Progenitor cell of endocrine pancreas (in vitro differentiated cells): ENCODE measurements around the gene MAST4. TPM values are rescaled to one million over a fixed set of nuclear protein-coding genes. Genes with fewer than 3 reads are reported as not detected.

Source experiments
- DNase-seq: peaks from one replicate; pipeline ENCODE4 v3.0.0; 2021; ENCODE audit warnings: low spot score; ENCODE audit not compliant: unreplicated experiment
- H3K27ac Mint-ChIP-seq: 2 replicates; pipeline ENCODE4 v1.8.0; 2021; ENCODE audit warnings: mild to moderate bottlenecking, moderate library complexity, mixed read lengths
- H3K27me3 Mint-ChIP-seq: 2 replicates; pipeline ENCODE4 v1.8.0; 2021; ENCODE audit warnings: mixed read lengths
- H3K36me3 Mint-ChIP-seq: 2 replicates; pipeline ENCODE4 v1.8.0; 2022; ENCODE audit warnings: mixed read lengths; ENCODE audit not compliant: insufficient read depth
- H3K4me1 Mint-ChIP-seq: 2 replicates; pipeline ENCODE4 v1.8.0; 2021; ENCODE audit warnings: low read depth, mixed read lengths
- H3K4me3 Mint-ChIP-seq: 2 replicates; pipeline ENCODE4 v1.8.0; 2021; ENCODE audit warnings: low read depth, mild to moderate bottlenecking, moderate library complexity, mixed read lengths
- H3K9me3 Mint-ChIP-seq: 2 replicates; pipeline ENCODE4 v1.8.0; 2021; ENCODE audit warnings: low read depth, mixed read lengths
- total RNA-seq: library from RNA; stranded (reverse); gene quantifications from 2 replicates; pipeline ENCODE4 v1.2.1, GENCODE V29; 2021
- TF ChIP-seq, protein P1 (sequence below): fragments of 200-600 bp; sonication (generic); IDR thresholded peaks from one replicate; pipeline ENCODE4 v1.5.0; 2021; ENCODE audit warnings: antibody characterized with exemption, mild to moderate bottlenecking; ENCODE audit not compliant: unreplicated experiment

MAST4 gene
- total RNA-seq, 1 donor from 2014 or later, result 45.3 TPM

DNA sequence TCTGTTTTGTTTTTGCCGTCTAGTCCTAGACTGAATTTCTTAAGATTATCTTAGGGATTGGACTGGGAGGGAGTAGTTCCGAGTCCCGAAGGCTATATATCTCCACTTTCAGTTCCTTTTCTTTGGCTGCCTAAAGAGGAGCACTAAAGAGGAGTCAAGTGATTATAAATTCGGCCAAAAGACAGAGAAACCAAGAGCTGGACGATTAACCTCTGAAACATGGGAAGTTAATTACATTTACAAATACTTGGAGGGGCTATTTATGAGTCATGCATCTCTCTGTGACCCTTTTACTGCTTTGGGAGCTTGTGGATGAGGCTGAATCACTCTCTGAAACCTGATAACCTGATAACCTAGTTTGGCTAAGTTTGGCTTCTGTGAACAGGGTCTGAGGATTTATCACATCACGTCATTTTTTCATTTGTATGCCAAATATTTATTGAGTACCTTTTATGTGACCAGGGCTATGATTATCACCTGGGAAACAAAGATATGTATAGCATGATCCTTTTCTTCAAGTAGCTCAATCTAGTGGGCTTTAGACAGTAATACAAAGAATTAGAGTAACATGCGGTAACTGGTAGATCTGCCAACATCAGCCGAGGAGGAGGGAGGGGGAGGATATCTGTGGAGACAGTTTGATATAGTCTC lies 419.5 kb downstream of the MAST4 start:
- TF ChIP-seq, protein P1, sequence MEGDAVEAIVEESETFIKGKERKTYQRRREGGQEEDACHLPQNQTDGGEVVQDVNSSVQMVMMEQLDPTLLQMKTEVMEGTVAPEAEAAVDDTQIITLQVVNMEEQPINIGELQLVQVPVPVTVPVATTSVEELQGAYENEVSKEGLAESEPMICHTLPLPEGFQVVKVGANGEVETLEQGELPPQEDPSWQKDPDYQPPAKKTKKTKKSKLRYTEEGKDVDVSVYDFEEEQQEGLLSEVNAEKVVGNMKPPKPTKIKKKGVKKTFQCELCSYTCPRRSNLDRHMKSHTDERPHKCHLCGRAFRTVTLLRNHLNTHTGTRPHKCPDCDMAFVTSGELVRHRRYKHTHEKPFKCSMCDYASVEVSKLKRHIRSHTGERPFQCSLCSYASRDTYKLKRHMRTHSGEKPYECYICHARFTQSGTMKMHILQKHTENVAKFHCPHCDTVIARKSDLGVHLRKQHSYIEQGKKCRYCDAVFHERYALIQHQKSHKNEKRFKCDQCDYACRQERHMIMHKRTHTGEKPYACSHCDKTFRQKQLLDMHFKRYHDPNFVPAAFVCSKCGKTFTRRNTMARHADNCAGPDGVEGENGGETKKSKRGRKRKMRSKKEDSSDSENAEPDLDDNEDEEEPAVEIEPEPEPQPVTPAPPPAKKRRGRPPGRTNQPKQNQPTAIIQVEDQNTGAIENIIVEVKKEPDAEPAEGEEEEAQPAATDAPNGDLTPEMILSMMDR, result no peak
- Mint-ChIP-seq H3K36me3 (no peaks in the 10 kb centered on the region), H3K27me3 (peaks cover 4% of the 10 kb centered on the region), H3K27ac (peak overlapping the region; percentile 76), H3K9me3 (no peaks in the 10 kb centered on the region), H3K4me3 (no peak overlapping the region), H3K4me1 (peaks cover 38% of the 10 kb centered on the region)
- no peak for DNase-seq

- H3K27me3 Mint-ChIP-seq, result peaks cover 4% of the 10 kb centered on the region
- no peak for DNase-seq
- no peaks in the 10 kb centered on the region for H3K36me3 Mint-ChIP-seq
- H3K9me3 Mint-ChIP-seq, result no peaks in the 10 kb centered on the region
- TF ChIP-seq, protein P1, result no peak
- H3K27ac Mint-ChIP-seq, result no peak overlapping the region
- H3K4me1 Mint-ChIP-seq, result peaks cover 22% of the 10 kb centered on the region
- H3K4me3 Mint-ChIP-seq, result no peak overlapping the region
Observed at GRCh38 chr5:67019065-67019845, 423.1 kb downstream of the MAST4 start.

DNA sequence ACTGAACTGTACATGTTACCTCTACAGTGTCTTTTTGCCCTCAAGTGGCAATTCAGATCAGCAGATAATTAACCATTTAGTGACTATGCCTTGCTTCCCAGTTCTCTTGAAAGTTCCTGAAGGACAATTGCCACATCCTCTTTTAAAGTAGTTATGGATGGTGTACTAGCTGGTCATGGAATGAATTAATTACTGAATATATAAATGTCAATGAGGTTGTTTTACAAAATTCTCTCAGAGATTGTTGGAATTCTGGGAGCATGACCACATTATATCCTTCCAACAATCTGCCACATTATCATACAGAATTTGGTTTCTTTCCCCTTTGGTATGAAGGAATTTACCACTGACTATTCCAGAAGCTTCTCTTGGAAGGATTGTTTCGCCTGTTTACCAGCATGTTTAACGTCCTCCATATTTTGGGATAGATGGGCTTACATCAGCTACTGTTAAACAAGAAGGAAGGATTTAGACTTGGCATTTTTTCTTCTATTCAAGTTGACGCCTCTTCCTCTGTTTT lies 424.0 kb downstream of the MAST4 start:
- TF ChIP-seq, protein P1, result no peak
- no peak overlapping the region for H3K27ac Mint-ChIP-seq
- no peaks in the 10 kb centered on the region for H3K36me3 Mint-ChIP-seq
- no peak for DNase-seq
- peaks cover 13% of the 10 kb centered on the region for H3K4me1 Mint-ChIP-seq
- H3K4me3 Mint-ChIP-seq, result no peak overlapping the region
- no peaks in the 10 kb centered on the region for H3K9me3 Mint-ChIP-seq
- H3K27me3 Mint-ChIP-seq, result peaks cover 4% of the 10 kb centered on the region

GRCh38 chr5:67021031-67021430 lies 424.8 kb downstream of the MAST4 start:
- peaks cover 4% of the 10 kb centered on the region for H3K27me3 Mint-ChIP-seq
- H3K4me1 Mint-ChIP-seq, result peaks cover 6% of the 10 kb centered on the region
- no peak overlapping the region for H3K27ac Mint-ChIP-seq
- H3K9me3 Mint-ChIP-seq, result no peaks in the 10 kb centered on the region
- TF ChIP-seq, protein P1, result no peak
- DNase-seq, result no peak
- no peak overlapping the region for H3K4me3 Mint-ChIP-seq
- no peaks in the 10 kb centered on the region for H3K36me3 Mint-ChIP-seq

DNA sequence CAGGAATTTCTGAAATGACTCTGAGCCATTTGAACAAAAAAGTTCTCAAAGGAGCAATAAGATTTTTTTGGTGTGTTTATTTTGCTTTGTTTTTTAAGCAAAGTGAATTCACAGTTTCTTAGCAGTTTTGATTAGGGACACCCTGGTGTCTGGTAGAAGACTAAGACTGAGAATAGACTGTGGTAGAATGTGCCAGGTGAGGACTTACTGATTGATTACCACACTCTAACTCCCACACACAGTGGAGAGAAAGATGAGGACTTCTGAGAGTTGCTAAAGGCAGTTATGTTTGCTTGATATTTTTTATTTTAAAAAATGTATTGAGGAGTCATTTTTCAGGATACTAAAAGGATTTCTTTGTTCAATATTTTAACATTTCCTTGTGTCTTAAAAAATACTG lies 425.3 kb downstream of the MAST4 start:
- Mint-ChIP-seq H3K36me3 (no peaks in the 10 kb centered on the region), H3K27ac (no peak overlapping the region), H3K4me1 (peaks cover 5% of the 10 kb centered on the region), H3K4me3 (no peak overlapping the region), H3K27me3 (peaks cover 3% of the 10 kb centered on the region), H3K9me3 (no peaks in the 10 kb centered on the region)
- TF ChIP-seq, protein P1, result no peak
- DNase-seq, result no peak
